GM23338 (cell line): ENCODE data around the gene MLPH.

Source experiments
- CREB1 ChIP-seq: fragments of 250-450 bp; sonication (Bioruptor Pico); IDR thresholded peaks from 2 replicates; pipeline ENCODE4 v1.5.0; 2020; ENCODE audit warnings: low read depth, mild to moderate bottlenecking, moderate library complexity
- CTCF ChIP-seq, 2 experiments: fragments of 200-600 bp in 1 of 2; sonication (generic) in 1 of 2; conservative IDR thresholded peaks; 2 replicates each; pipeline versions ENCODE4 v1.5.1 to v1.6.1; 2016 to 2017; ENCODE audit warnings: antibody characterized with exemption in 2 of 2, low read depth in 2 of 2, mild to moderate bottlenecking in 2 of 2, moderate library complexity in 1 of 2
- ETS1 ChIP-seq: IDR thresholded peaks from 2 replicates; pipeline ENCODE4 v1.6.1; 2016; ENCODE audit warnings: antibody characterized with exemption
- EZH2 ChIP-seq: fragments of 200-600 bp; sonication (generic); IDR thresholded peaks from one replicate; pipeline ENCODE4 v1.8.0; 2017; ENCODE audit warnings: antibody characterized with exemption, mild to moderate bottlenecking, low read depth; ENCODE audit not compliant: unreplicated experiment
- EZH2phosphoT487 ChIP-seq: fragments of 200-600 bp; sonication (generic); IDR thresholded peaks from one replicate; pipeline ENCODE4 v1.8.1; 2018; ENCODE audit warnings: antibody characterized with exemption; ENCODE audit not compliant: unreplicated experiment
- JUNB ChIP-seq: IDR thresholded peaks from one replicate; pipeline ENCODE4 v1.6.1; 2016; ENCODE audit warnings: antibody characterized with exemption; ENCODE audit not compliant: unreplicated experiment
- POLR2AphosphoS5 ChIP-seq: IDR thresholded peaks from 2 replicates; pipeline ENCODE4 v1.6.1; 2016; ENCODE audit warnings: antibody characterized with exemption, low read depth
- REST ChIP-seq: IDR thresholded peaks from one replicate; pipeline ENCODE4 v1.6.1; 2018; ENCODE audit warnings: antibody characterized with exemption; ENCODE audit not compliant: unreplicated experiment
- ZNF331 ChIP-seq: fragments of 250-450 bp; sonication (Bioruptor Pico); IDR thresholded peaks from 2 replicates; pipeline ENCODE4 v1.5.0; 2020; ENCODE audit warnings: low read depth, mild to moderate bottlenecking, moderate library complexity
- ZNF462 ChIP-seq: fragments of 250-450 bp; sonication (Bioruptor Pico); IDR thresholded peaks from 2 replicates; pipeline ENCODE4 v1.5.0; 2020; ENCODE audit warnings: mild to moderate bottlenecking, moderate library complexity

- TF ChIP-seq REST, result no peak
- no peak for TF ChIP-seq CTCF (conservative IDR thresholded peaks at IDR 0.05; ENCODE audit: low read depth in 2 of 2)
- no peak for TF ChIP-seq EZH2
- TF ChIP-seq POLR2AphosphoS5, result no peak
- TF ChIP-seq ZNF331, result no peak
- no peak for TF ChIP-seq JUNB
- TF ChIP-seq EZH2phosphoT487, result no peak
- no peak for TF ChIP-seq CREB1 (CRISPR knock-in tag)
- TF ChIP-seq ZNF462 (CRISPR knock-in tag), result no peak
- TF ChIP-seq ETS1, result no peak
Observed at GRCh38 chr2:237540823-237541222, 53.8 kb downstream of the MLPH start.
